Measurements from ENCODE around the gene ZDHHC4. TPM values are rescaled to one million over a fixed set of nuclear protein-coding genes. Genes with fewer than 3 reads are reported as not detected.

The ZDHHC4 gene
- total and polyA plus RNA-seq, 10 of the 15 experiments (the other 5 are each of a cell fraction or from before 2014, with no cell fraction given), result 30.6 to 74.3 (median 35.8) TPM

DNA sequence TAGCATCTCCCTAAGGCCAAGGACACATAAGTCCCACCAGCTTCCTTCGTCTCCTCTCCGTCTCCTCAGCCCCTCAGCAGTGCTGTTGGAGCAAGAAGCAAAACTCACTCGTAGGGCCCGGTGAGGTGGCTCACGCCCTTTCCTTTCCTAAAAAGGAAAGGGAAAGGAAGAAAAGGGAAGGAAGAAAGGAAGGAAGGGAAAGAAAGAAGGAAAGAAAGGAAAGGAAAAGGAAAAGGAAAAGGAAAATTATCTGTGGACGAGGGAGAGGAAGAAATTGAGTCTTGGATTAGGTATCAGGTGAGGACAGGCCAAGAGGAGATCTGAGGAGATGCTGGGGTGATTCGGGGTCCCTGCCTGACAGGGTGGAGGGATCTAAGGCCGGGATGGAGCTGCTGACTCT, 56.8 kb downstream of the ZDHHC4 start:
- H3K9me3 ChIP-seq (replicated peaks; ENCODE audit: control insufficient read depth, insufficient read depth, low read length), result no peaks in the 10 kb centered on the region; the same call in 2 of the 3 replicates
- H3K4me2 ChIP-seq (ENCODE audit: control insufficient read depth, insufficient read depth), result no peak overlapping the region
- no peak for ATAC-seq
- no peak overlapping the region for H2AFZ ChIP-seq (ENCODE audit: control insufficient read depth, low read depth, low read length)
- H3K79me2 ChIP-seq (ENCODE audit: control insufficient read depth, insufficient read depth, low read length), result peaks cover 21% of the 10 kb centered on the region
- H3K27me3 ChIP-seq (replicated peaks in 1 of 2; ENCODE audit: control insufficient read depth in 2 of 2, insufficient read depth in 2 of 2, low read length in 1 of 2), result no peaks in the 10 kb centered on the region
- CTCF ChIA-PET, result no interaction called here
- SMC1A ChIA-PET (ENCODE audit: uncharacterized antibody, unreplicated experiment), result no interaction called here
- in situ Hi-C loops (cut with MboI), result no loop called here
- DNase-seq (ENCODE audit: low read depth, low spot score), result no peak
- 79% methylated on average over 8 of the region's 8 CpGs for WGBS (ENCODE audit: insufficient coverage, insufficient replicate concordance, low lambda C conversion rate, missing lambda C conversion rate)
- POLR2A ChIA-PET, result no interaction called here
- no TSS peak for BruUV-seq (replicated peaks)
- no peaks in the 10 kb centered on the region; the same call in 1 of the 2 replicates for H4K20me1 ChIP-seq (ENCODE audit: control insufficient read depth, insufficient read depth)
- no peak for FAIRE-seq
- no peak overlapping the region for H3K27ac ChIP-seq (ENCODE audit: control insufficient read depth, insufficient read depth)
- no peak overlapping the region for H3K4me3 ChIP-seq
- TF ChIP-seq YBX1 (IDR thresholded peaks at IDR 0.05) (no peak), CEBPB (IDR thresholded peaks at IDR 0.05; ENCODE audit: borderline replicate concordance in 1 of 2, low read depth in 2 of 2, low read length in 2 of 2) (no peak), POU2F2 (IDR thresholded peaks at IDR 0.05; ENCODE audit: borderline replicate concordance, low read depth, low read length) (no peak), NBN (IDR thresholded peaks at IDR 0.05) (no peak), BCL11A (IDR thresholded peaks at IDR 0.05; ENCODE audit: low read depth, low read length) (no peak), ZNF384 (IDR thresholded peaks at IDR 0.05; ENCODE audit: borderline replicate concordance, low read depth, low read length) (no peak), RFX5 (IDR thresholded peaks at IDR 0.05; ENCODE audit: low read depth, low read length) (no peak), IKZF2 (IDR thresholded peaks at IDR 0.05) (no peak), IKZF1 (conservative IDR thresholded peaks at IDR 0.05) (no peak), CREB1 (IDR thresholded peaks at IDR 0.05; ENCODE audit: low read depth) (no peak), EED (IDR thresholded peaks at IDR 0.05; ENCODE audit: low read depth) (no peak), MEF2A (IDR thresholded peaks at IDR 0.05; ENCODE audit: insufficient read depth, low read depth, low read length) (no peak), ZNF217 (IDR thresholded peaks at IDR 0.05) (no peak)
- TF ChIP-seq, protein P1, sequence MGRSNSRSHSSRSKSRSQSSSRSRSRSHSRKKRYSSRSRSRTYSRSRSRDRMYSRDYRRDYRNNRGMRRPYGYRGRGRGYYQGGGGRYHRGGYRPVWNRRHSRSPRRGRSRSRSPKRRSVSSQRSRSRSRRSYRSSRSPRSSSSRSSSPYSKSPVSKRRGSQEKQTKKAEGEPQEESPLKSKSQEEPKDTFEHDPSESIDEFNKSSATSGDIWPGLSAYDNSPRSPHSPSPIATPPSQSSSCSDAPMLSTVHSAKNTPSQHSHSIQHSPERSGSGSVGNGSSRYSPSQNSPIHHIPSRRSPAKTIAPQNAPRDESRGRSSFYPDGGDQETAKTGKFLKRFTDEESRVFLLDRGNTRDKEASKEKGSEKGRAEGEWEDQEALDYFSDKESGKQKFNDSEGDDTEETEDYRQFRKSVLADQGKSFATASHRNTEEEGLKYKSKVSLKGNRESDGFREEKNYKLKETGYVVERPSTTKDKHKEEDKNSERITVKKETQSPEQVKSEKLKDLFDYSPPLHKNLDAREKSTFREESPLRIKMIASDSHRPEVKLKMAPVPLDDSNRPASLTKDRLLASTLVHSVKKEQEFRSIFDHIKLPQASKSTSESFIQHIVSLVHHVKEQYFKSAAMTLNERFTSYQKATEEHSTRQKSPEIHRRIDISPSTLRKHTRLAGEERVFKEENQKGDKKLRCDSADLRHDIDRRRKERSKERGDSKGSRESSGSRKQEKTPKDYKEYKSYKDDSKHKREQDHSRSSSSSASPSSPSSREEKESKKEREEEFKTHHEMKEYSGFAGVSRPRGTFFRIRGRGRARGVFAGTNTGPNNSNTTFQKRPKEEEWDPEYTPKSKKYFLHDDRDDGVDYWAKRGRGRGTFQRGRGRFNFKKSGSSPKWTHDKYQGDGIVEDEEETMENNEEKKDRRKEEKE (IDR thresholded peaks at IDR 0.05), result no peak
- TF ChIP-seq, protein P2, sequence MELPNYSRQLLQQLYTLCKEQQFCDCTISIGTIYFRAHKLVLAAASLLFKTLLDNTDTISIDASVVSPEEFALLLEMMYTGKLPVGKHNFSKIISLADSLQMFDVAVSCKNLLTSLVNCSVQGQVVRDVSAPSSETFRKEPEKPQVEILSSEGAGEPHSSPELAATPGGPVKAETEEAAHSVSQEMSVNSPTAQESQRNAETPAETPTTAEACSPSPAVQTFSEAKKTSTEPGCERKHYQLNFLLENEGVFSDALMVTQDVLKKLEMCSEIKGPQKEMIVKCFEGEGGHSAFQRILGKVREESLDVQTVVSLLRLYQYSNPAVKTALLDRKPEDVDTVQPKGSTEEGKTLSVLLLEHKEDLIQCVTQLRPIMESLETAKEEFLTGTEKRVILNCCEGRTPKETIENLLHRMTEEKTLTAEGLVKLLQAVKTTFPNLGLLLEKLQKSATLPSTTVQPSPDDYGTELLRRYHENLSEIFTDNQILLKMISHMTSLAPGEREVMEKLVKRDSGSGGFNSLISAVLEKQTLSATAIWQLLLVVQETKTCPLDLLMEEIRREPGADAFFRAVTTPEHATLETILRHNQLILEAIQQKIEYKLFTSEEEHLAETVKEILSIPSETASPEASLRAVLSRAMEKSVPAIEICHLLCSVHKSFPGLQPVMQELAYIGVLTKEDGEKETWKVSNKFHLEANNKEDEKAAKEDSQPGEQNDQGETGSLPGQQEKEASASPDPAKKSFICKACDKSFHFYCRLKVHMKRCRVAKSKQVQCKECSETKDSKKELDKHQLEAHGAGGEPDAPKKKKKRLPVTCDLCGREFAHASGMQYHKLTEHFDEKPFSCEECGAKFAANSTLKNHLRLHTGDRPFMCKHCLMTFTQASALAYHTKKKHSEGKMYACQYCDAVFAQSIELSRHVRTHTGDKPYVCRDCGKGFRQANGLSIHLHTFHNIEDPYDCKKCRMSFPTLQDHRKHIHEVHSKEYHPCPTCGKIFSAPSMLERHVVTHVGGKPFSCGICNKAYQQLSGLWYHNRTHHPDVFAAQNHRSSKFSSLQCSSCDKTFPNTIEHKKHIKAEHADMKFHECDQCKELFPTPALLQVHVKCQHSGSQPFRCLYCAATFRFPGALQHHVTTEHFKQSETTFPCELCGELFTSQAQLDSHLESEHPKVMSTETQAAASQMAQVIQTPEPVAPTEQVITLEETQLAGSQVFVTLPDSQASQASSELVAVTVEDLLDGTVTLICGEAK (IDR thresholded peaks at IDR 0.05; ENCODE audit: borderline replicate concordance), result no peak
- no peaks in the 10 kb centered on the region for H3K36me3 ChIP-seq (ENCODE audit: control insufficient read depth in 2 of 2, insufficient read depth in 2 of 2, low read length in 1 of 2)
- RAD21 ChIA-PET (ENCODE audit: unreplicated experiment), result no interaction called here
- H3K4me1 ChIP-seq (ENCODE audit: control insufficient read depth, insufficient read depth, low read length), result peaks cover 9% of the 10 kb centered on the region; the same call in 1 of the 2 replicates
- no peak overlapping the region for H3K9ac ChIP-seq (ENCODE audit: control insufficient read depth, insufficient read depth, low read length)
- intact Hi-C loops (cut with micrococcal nuclease; ENCODE audit: unreplicated experiment), result no loop called here
